Adrenal gland (tissue), 12 donors: Measurements from ENCODE around the gene RAP1GAP2. TPM values are rescaled to one million over a fixed set of nuclear protein-coding genes. Genes with fewer than 3 reads are reported as not detected.
"Not testable (repeated sequence)": the region's sequence is repeated elsewhere in the genome, so short reads cannot be mapped to it uniquely, and the experiment has no call there.

ENCODE experiments used
- DNase-seq, 7 donors: peaks; one replicate each; pipeline ENCODE4 v3.0.0-alpha.2; 2019 to 2020
- H3K27ac ChIP-seq, 5 donors: fragments of 200-600 bp; sonication (generic) in 4 of 5; 1 replicate in 3 of 5; 2 replicates in 2 of 5; pipeline versions ENCODE4 v1.5.1 to v1.8.0; 2016 to 2020; ENCODE audit warnings: mild to moderate bottlenecking in 1 of 5
- H3K27me3 ChIP-seq: fragments of 200-600 bp; 2 replicates; pipeline ENCODE4 v1.8.0; 2021
- H3K36me3 ChIP-seq, 2 donors: fragments of 200-600 bp; replicated peaks in 1 of 2; 1 replicate in 1 of 2; 2 replicates in 1 of 2; pipeline versions ENCODE4 v1.5.1 to v1.8.0; 2018 to 2022
- H3K4me1 ChIP-seq, 2 donors: fragments of 200-600 bp; replicated peaks in 1 of 2; 1 replicate in 1 of 2; 2 replicates in 1 of 2; pipeline versions ENCODE4 v1.5.1 to v1.8.0; 2018 to 2021
- H3K4me3 ChIP-seq, 4 donors: fragments of 200-600 bp; sonication (generic) in 3 of 4; one replicate each; pipeline ENCODE4 v1.5.1; 2016 to 2018
- H3K9me3 ChIP-seq, 3 donors: fragments of 200-600 bp; sonication (generic) in 1 of 3; replicated peaks in 1 of 3; 1 replicate in 2 of 3; 2 replicates in 1 of 3; pipeline versions ENCODE4 v1.5.1 to v1.8.0; 2016 to 2021
- CTCF ChIP-seq, 6 experiments: fragments of 450-650 bp in 4 of 6; fragments of 200-600 bp in 2 of 6; sonication (generic) in 1 of 6; IDR thresholded peaks; 1 replicate in 5 of 6; 2 replicates in 1 of 6; pipeline versions ENCODE4 v1.5.1 to v1.8.0; 2016 to 2021; ENCODE audit warnings: antibody characterized with exemption in 6 of 6, mild to moderate bottlenecking in 2 of 6, moderate library complexity in 1 of 6
- POLR2A ChIP-seq, 2 donors: fragments of 450-650 bp; IDR thresholded peaks; one replicate each; pipeline ENCODE4 v1.6.1; 2017; ENCODE audit warnings: antibody characterized with exemption in 2 of 2, mild to moderate bottlenecking in 2 of 2, moderate library complexity in 1 of 2
- WGBS, 4 donors: extraction: QIAGEN DNeasy Blood & Tissue Kit in 2 of 4; methylation state at CpG; one replicate each; pipeline versions ENCODE4 v1.1.5 to v1.1.7; 2013 to 2017; 5-methylcytosine and 5-hydroxymethylcytosine counted together
- intact Hi-C, 2 donors: fragments of 100-400 bp; cut with DNase I; formaldehyde crosslinking; loops; one replicate each; pipeline versions ENCODE4 v1.14.1 to v1.15.0; 2022 to 2023
- polyA plus RNA-seq, 3 donors: library from polyadenylated mRNA; stranded (reverse); fragments of 200-250 nt in 2 of 3; fragments of 350-450 nt in 1 of 3; fragmentation: Illumina TruSeq in 1 of 3; extraction: RNeasy Lipid Tissue Mini Kit (QIAGEN cat#74804) in 1 of 3; gene quantifications; one replicate each; pipeline ENCODE4 v1.2.3, GENCODE V29; 2013 to 2014
- total RNA-seq, 9 donors: library from RNA; depleted of rRNA in 4 of 9; stranded (reverse); fragments of >200 nt in 4 of 9; fragments of 120-200 nt in 1 of 9; fragmentation: NEBNext Ultra II Directional in 1 of 9; extraction: Animal tissue kit (Norgen Biotek cat#: 25700) in 1 of 9; gene quantifications; one replicate each; pipeline versions ENCODE4 v1.1.0 to v1.2.4, GENCODE V29; 2013 to 2023
- donor health status: healthy with polysubstance abuse.
- donor health status: Bipolar disorder and iron deficiency.
- donor health status: DM: yes; HTN: yes; CAD: no.
- donor health status: DM: no; HTN: no; CAD: no.
- donor health status: DM: no; HTN: no; CAD: no.
- donor health status: DM: yes; HTN: yes; CAD: no.

RAP1GAP2 gene
- total and polyA plus RNA-seq, 12 donors = 4.2 to 20.4 (median 6.9) TPM

GRCh38 chr17:2982854-2983253 lies 186.6 kb downstream of the RAP1GAP2 start:
- no peaks in the 10 kb centered on the region for H3K27me3 ChIP-seq
- H3K27ac ChIP-seq = peak overlapping the region in 1 of 5 donors; percentile 52
- intact Hi-C loops = no loop called here
- DNase-seq = peak; percentile 83 to 93 (median 91)
- TF ChIP-seq CTCF (IDR thresholded peaks at IDR 0.05) (peak in 5 of 6 experiments; percentile 29 to 51 (median 39)), POLR2A (IDR thresholded peaks at IDR 0.05) (peak in 1 of 2 donors; percentile 14)
- no peaks in the 10 kb centered on the region for H3K36me3 ChIP-seq
- 23 to 41% (median 39%) methylated on average over 18 of the region's 18 CpGs for WGBS, 4 donors
- no peaks in the 10 kb centered on the region for H3K9me3 ChIP-seq
- no peak overlapping the region for H3K4me3 ChIP-seq
- H3K4me1 ChIP-seq = peaks cover 0 to 13% of the 10 kb centered on the region in 2 donors

DNA sequence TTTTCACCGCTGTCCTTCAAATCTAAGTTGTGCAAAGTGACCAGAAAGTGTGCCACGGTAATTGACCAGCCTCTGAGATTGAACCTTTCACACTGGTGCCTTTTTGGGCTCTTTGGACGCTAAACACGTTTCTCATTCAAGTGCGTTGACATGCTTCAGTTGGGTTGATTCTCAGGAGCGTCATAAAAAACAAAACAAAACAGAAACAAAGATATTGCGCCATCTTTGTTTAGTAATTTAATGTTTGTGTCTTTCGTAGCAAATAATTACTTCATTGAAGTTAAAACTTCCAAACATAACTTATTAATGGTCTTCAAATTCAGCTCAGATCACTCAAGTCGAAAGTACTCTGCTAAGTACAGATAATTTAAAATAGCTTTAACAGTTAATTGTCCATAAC lies 187.0 kb downstream of the RAP1GAP2 start:
- Histone ChIP-seq H3K4me1 (peaks cover 0 to 13% of the 10 kb centered on the region in 2 donors), H3K4me3 (no peak overlapping the region), H3K36me3 (no peaks in the 10 kb centered on the region), H3K27ac (peak overlapping the region in 1 of 5 donors; percentile 52), H3K9me3 (no peaks in the 10 kb centered on the region), H3K27me3 (no peaks in the 10 kb centered on the region)
- TF ChIP-seq CTCF (IDR thresholded peaks at IDR 0.05) = no peak
- no peak for TF ChIP-seq POLR2A (IDR thresholded peaks at IDR 0.05)
- WGBS, 4 donors = 63 to 72% (median 66%) methylated on average over 9 of the region's 9 CpGs
- intact Hi-C loops = no loop called here
- DNase-seq = no peak

DNA sequence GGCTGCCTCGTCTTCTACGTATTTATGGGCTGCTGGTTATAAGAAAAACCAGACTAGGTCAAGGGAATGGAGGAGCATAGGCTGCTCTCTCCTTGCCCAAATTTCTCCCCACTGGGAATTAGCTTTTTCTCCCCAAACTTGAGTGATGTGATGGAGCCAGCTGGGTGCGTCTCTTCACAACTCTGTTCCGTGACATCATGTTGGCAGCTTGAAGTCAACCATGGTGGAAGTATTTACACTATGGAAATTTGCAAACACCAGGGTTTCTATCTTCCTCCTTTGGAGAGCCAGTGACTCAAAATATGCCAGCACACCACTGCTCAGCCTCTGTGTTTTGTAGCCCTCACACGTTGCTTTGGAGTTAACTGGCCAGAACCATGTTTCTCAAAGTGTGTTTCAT lies 189.1 kb downstream of the RAP1GAP2 start:
- intact Hi-C loops = no loop called here
- H3K27ac ChIP-seq = no peak overlapping the region
- no peak for TF ChIP-seq CTCF (IDR thresholded peaks at IDR 0.05)
- no peak for TF ChIP-seq POLR2A (IDR thresholded peaks at IDR 0.05)
- H3K36me3 ChIP-seq = no peaks in the 10 kb centered on the region
- WGBS, 4 donors = 88 to 95% (median 92%) methylated on average over 5 of the region's 5 CpGs
- H3K9me3 ChIP-seq = no peaks in the 10 kb centered on the region
- no peak overlapping the region for H3K4me3 ChIP-seq
- H3K27me3 ChIP-seq = no peaks in the 10 kb centered on the region
- peak in 2 of 7 donors; percentile 0 to 14 for DNase-seq
- H3K4me1 ChIP-seq = peaks cover 0 to 13% of the 10 kb centered on the region in 2 donors

DNA sequence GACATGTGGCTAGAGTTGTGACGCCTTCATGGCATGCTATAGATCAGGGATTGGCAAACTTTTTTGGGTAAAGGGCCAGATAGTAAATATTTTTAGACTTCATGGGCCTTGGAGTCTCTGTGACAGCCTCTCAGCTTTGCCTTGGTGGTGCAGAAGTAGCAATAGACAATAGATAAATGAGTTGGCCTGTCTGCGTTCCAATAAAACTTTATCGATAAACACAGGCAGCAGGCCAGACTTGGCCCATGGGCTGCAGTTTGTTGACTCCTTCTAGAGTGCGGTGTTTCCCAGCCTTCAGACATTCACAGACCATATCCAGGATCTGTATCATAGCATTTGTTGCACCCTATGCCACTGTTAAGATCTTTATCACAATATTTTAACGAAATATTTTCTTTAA lies 190.7 kb downstream of the RAP1GAP2 start:
- no peaks in the 10 kb centered on the region for H3K27me3 ChIP-seq
- H3K4me3 ChIP-seq = no peak overlapping the region
- intact Hi-C loops = no loop called here
- DNase-seq = peak in 1 of 7 donors; percentile 2
- H3K9me3 ChIP-seq = no peaks in the 10 kb centered on the region
- WGBS, 4 donors = 89 to 96% (median 93%) methylated on average over 5 of the region's 5 CpGs
- peaks cover 0 to 13% of the 10 kb centered on the region in 2 donors for H3K4me1 ChIP-seq
- H3K36me3 ChIP-seq = peaks cover 0 to 4% of the 10 kb centered on the region in 2 donors
- no peak overlapping the region for H3K27ac ChIP-seq
- TF ChIP-seq POLR2A (IDR thresholded peaks at IDR 0.05) (no peak), CTCF (IDR thresholded peaks at IDR 0.05) (no peak)

- WGBS, 4 donors = 78 to 97% (median 95%) methylated on average over 11 of the region's 11 CpGs
- peak in 3 of 7 donors; percentile 4 to 48 (median 7) for DNase-seq
- H3K4me3 ChIP-seq, H3K4me1 ChIP-seq, H3K9me3 ChIP-seq, H3K27ac ChIP-seq, H3K36me3 ChIP-seq, intact Hi-C loops, H3K27me3 ChIP-seq: not testable (repeated sequence)
These were observed 193.2 kb downstream of the RAP1GAP2 start for GRCh38 chr17:2989396-2989795.
